Hindlimb muscle (tissue), 1 donor: ENCODE results near the gene WAC. TPM values are rescaled to one million over a fixed set of nuclear protein-coding genes. Genes with fewer than 3 reads are reported as not detected.
"Not testable (repeated sequence)": the region's sequence is repeated elsewhere in the genome, so short reads cannot be mapped to it uniquely, and the experiment has no call there.

ENCODE experiments used
- DNase-seq: peaks from one replicate; pipeline ENCODE4 v3.0.0-alpha.2; 2013
- polyA plus RNA-seq: library from polyadenylated mRNA; unstranded; fragments of 120-200 nt; gene quantifications from one replicate; pipeline ENCODE4 v1.2.1, GENCODE V29; 2013; ENCODE audit not compliant: insufficient read length

WAC gene
- polyA plus RNA-seq, 1 donor = 87.2 TPM

DNA sequence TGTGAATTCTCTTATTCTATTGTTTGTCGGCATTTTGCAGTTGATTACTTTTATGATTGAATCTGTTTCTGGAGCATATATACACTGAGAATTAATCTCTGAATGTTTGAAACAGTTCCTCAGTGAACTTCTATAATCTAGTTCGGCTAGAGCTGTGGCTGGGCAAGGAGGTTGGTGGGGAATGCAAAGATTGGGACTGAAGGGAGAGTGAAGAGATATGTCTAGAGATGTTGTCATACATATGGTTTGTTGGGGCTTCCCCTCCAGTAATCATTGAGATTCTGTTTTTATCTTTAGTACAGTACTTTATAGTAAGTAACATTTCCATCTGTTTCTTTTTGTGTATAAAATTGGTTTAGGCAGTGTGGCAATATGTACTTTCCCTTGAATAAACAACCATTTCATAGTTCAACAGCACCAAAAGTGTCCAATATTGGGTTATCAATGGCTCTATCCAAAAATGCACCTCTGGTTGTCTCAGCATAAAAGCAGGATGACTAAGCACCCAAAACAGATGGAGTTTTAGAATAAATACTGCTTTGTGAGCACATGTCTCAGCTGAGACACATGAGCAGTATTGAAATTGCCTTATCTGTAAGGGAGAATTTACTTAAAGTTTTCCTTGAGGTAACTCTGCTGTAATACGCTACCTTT, 36.7 kb downstream of the WAC start:
- no peak for DNase-seq

DNA sequence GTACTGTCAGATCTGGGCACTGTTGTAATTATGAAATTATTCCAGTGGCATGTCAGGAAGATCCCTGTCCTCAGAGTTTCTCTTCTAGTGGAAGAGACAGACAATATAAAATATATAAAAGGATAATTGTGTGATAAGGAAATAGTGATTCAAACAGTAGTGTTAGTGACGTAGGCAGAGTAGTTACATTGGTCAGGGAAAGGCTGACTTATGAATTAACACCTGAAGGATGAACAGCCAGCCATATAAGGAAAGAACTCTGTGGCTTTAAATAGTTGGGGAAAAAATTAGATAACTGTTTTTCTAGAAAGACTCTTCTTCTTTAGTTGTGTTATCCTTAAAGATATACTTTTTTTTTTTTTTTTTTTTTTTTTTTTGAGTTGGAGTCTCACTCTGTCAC, 37.7 kb downstream of the WAC start:
- DNase-seq = no peak

DNA sequence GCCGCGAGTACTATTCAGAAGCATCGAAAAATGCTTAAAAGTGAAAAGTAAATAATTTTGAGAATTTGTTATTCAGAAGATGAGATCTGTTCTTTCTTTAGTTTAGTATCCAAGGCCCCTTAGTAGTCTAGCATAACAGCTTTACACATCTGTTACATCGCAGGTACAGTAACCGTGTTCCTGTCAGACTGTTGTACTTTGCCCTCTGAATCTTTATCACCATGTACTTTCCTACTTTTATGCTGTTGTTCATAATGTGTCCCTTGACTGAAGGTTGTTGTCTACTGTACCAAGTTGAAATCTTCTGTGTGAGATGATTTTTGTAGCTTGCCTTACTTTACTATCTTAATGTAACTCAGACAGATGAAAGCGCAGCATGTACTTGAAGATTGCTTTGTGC, 38.3 kb downstream of the WAC start:
- DNase-seq = no peak

DNA sequence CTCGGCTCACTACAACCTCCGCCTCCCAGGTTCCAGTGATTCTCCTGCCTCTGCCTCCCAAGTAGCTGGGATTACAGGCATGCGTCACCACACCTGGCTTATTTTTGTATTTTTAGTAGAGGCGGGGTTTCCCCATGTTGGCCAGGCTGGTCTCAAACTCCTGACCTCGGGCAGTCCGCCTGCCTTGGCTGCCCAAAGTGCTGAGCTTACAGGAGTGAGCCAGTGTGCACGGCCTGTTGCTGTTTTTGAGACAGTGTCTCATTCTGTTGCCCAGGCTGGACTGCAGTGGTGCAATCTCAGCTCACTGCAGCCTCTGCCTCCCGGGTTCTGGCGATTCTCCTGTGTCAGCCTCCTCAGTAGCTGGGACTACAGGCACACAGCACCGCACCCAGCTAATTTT, 41.3 kb downstream of the WAC start:
- not testable (repeated sequence) for DNase-seq

DNA sequence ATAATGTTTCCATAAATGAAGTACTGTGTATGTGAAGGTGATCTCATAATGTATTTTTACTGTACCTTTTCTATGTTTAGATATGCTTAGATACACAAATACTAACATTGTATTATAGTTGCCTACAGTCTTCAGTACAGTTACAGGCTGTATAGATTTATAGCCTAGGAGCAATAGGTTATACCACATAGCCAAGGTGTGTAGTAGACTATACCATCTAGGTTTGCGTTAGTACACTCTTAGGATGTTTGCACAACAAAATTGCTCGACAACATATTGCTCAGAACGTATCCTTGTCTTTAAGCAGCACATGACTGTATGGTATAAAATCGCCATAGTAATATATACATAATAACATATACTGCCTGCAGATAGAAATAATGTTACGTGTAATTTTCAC, 42.9 kb downstream of the WAC start:
- DNase-seq = no peak

DNA sequence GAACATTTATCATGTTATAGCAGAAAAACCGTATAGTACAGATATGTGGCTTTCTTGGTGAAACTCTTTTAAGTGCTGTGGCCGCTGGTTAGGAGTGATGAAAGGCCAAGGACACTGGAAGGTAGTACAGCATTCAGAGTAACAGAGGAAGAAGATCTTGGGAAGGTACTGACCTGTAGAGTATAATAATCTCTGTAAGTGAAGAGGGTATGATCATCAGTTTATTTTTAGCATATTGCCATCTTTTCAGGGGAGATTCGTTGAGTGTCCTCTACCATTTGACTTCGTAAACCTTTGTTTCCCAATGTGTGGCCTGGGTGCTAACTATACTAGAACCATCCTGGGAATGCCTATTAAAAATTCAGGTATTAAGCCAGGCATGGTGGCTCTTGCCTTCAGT, 44.6 kb downstream of the WAC start:
- DNase-seq = no peak

DNA sequence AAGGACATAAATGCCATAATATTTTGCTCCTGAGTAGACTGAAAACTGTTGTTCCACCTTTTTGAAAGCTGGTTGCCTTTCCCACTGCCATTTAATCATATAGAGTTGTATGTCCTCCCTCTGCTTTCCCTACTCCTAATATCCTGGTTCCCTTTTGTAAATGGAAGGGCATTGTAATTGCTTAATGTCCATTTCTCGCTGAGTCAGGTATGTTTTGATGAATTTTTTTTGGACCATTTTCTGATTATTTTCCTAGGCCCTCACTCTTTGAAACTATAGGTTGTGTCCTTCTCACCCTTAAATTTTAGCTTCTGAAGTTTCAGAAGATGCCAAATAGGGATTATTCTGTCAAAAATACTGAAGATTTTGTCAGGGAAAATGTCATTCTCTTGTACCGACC, 45.5 kb downstream of the WAC start:
- no peak for DNase-seq

DNA sequence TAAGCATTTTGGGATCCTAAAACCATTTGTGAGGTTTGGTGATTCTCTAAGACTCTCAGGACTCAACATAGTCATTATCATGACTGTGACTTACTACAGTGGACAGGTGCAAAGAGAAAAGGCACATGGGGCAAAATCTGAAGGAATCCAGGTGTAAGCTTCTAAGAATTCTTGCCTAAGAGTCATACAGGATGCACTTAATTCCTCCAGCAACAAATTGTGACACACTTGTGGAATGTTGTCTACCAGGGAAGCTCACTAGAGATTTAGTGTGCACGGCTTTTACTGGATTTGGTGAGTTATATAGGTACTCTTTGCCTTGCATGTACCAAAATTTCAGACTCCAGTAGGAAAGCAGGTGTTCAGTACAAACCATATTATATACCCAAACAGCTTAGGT, 47.9 kb downstream of the WAC start:
- no peak for DNase-seq

DNA sequence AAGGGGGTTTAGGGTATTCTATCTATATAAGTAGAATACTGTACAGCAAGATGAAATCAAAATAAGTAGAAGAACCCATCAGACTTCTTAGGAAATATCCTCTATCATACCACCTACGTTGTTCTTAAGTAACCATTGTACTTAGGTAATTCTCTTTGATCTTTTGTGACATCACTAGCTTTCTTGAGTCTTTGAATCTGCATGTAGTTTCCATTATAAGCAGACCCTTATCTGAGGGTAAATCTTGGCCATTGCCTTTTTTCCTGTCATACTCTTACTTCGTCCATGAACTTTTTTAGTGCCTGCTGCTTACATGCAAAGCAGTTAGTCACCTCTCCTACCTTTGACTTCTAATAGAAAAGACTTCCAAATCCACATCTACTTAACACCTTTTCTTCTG, 49.0 kb downstream of the WAC start:
- no peak for DNase-seq

DNA sequence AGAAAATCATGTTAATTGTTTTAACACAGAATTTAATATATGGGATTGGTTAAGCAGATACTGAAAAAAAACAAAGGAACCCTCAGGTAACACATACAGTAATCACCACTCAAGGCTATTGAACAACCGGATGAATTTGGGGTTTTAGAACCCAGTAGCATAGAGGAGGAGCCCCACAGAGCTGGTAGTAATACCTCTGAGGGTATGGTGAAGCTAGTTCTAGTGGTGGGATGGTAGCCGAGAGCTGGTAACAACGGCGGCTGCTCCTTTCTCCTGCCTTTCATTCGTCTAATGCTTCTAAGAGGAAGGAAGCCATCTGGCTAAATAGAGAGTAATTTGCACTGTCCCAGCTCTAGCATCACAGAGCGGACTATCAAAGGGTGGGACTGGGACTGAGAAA, 52.2 kb downstream of the WAC start:
- no peak for DNase-seq

DNA sequence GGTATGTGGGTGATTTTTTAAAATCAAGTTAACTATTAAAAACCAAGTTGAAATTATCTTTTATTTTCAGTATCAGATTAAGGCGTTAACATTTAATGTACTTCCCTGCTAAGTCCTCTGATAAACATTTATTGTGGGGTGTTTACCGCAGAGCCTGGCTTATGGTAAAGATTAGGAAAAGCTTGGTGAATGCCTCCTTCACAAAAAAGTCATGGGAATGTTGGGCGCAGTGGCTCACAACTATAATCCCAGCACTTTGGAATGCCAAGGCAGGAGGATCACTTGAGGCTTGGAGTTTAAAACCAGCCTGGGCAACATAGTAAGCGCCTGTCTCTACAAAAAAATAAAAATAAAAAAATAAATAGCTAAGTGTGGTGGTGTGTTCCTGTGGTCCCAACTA, 53.3 kb downstream of the WAC start:
- no peak for DNase-seq

DNA sequence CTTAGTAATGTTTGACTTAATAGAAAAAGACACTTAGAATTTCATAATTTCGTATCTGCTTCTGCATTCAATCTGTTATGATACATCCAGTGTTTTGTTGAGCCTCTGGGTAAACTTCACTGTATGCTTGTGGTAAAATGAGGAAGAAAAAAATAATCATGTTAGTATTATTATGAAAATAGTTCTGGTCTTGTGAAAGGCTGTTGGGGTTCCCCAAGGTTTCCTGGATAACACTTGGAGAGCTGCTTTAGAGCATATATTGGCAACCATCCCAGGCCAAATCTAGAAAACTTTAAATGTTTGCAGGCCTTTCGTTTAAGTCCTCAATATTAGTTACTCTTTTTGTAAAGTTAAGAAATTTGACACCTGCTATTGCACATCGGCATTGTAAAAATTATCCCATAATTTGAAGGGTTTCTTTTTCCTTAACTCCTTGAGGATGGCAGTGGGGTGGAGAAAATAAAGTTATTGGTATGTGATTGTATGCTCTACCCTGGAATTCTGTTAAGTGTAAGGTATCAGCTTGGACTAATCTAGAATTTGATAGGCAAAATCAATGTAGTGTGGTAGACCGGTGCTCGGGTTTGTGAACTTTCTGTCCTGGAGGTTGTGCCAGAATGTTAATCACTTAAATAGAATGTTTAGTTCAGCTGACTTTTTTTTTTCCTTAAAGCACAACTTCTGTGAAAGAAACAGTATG, 54.5 kb downstream of the WAC start:
- DNase-seq = peak; percentile 36

DNA sequence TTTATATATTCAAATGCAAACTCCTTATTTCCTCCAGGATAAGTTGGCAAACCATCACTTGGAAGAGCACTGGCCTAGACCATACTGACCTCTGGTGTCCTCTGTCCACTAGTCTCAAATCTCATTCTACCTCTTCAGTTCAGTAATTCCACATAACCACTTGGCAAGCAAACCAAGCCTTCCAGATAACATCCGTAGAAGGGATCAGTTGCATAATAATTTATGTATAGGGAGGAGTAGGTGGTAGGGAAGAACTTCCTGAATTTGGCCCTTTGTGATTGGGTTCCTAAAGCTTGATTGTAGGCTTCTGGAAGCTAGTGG, 55.0 kb downstream of the WAC start:
- DNase-seq = peak; percentile 46

DNA sequence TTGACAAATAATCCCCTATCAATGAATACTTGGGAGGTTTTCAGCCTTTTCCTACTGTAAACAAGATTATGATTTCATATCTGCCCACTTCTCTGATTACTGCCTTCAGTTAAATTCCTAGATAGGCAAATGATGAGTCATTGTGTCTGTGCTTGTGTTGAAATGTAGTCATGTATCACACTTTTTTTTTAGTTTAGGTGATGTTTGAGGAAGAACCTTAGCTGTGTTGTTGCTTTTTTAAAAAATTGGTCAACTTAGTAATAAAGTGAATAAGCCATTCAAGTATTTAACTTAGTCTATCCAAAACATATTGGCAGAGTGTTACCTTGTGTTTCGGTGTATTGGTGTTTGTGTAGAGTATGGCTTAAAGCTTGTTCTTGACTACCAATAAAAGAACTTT, 60.0 kb downstream of the WAC start:
- no peak for DNase-seq

DNA sequence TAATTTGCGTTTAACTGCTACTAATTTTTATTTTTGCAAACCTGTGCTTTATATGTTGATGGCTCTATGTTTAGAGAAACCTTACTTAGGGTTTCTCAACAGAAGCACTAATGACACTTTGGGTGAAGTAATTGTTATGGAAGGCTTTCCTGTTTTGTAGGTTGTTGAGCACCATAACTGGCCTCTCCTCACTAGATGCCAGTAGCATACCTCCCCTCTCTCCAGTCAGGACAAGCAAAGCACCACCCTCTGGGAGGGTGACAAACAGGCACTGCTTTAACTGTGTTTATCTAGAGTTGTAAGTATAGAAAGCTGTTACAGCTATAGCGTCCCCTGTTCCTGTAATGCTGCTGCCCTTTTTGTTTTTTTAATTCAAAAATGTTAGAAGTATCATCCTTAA, 60.9 kb downstream of the WAC start:
- no peak for DNase-seq

DNA sequence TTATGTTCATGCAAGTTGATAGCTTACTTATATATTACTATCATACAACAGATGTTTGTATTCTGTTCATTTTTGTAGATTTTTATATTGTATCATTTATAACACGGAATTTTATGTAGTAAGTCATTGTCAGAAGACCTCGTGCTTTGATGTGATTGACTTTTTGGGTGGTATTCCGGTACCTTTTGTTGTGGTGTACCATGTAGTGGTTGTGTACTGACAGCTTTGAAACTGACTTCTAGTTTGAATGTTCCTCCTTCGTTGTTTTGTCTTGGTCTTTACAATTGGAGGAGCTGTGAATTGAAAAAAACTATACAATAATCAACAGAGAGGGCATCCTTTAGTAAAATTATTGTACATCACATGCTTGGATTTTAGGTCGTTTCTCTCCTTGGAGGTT, 61.5 kb downstream of the WAC start:
- no peak for DNase-seq

DNA sequence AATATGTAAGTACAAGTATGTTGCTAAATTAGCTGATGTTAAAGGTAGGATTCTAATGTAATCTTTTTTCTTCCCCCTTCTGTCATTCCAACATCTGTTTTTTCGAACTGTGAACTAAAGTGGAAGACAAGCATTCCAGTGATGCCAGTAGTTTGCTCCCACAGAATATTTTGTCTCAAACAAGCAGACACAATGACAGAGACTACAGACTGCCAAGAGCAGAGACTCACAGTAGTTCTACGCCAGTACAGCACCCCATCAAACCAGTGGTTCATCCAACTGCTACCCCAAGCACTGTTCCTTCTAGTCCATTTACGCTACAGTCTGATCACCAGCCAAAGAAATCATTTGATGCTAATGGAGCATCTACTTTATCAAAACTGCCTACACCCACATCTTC, 62.7 kb downstream of the WAC start:
- DNase-seq = no peak

DNA sequence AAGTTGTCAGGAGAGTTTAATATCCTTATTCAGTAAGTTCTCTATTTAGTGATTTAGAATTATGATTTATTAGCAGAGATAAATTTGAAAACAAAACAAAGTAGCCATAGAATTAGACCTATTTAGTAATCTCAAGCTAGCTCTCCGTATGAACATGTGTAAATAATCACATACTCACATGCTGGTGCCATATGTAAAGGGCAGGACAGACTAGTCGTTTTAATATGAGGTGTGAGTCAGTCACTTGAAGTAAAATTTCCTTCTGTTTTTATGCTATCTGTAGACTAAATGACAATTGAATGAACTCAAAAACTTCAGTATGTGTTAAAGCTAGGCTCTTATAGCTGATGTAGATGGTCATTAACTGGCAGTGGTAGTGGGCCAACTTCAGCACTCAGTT, 67.1 kb downstream of the WAC start:
- DNase-seq = no peak

DNA sequence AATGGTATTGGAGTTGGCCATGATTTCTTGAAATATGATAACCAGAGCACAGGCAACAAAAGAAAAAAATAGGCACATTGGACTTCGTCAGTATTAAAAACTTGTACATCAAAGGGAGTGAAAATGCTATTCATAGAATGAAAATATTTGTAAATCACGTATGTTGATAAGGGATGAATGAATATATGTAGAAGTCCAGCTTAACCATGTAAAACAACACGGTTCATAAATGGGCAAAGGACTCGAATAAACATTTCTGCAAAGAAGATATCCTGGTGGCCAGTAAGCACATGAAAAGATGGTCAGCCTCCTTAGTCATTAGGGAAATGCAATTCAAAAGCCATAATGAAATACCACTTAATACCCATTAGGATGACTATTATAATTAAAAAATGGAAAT, 68.1 kb downstream of the WAC start:
- DNase-seq = no peak

DNA sequence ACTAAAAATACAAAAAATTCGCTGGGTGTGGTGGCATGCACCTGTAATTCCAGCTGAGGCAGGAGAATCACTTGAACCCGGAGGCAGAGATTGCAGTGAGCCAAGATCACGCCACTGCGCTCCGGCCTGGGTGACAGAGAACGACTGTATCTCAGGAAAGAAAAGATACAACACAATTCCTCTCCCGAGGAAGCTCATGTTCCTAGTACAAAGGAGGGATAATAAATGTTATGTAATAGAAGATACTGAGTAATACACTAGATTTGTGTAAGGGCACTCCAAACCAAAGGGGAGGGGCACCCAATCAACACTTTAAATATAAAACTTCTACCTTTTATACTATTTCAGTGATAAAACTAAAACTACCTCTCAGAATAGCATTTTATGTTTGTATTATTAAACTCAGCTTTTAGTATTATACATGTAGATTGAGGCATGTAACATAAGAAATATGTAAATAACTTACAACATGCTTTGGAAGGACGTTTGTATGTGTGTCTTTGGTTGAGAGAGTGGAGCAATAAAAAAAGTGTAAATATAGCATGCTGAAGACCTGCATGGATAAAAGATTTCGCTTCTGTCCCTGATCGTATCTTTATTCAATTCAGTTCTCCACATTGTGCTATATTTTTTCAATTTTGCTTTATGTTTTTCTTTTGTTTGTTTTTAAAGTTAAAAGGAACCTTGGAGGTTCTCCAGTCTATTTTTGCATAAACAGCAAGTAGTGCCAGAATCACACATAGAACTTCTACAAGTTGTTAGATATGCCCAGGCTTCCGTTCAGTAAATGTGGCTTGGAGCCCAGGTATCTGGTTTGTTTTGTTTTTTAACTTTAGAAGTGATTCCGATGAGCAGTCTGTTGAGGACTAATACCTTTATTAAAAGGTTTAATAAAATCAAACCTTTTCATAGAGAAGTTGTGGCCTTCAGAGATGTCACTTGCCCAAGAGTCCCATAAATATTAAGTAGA, 71.9 kb downstream of the WAC start:
- no peak for DNase-seq

DNA sequence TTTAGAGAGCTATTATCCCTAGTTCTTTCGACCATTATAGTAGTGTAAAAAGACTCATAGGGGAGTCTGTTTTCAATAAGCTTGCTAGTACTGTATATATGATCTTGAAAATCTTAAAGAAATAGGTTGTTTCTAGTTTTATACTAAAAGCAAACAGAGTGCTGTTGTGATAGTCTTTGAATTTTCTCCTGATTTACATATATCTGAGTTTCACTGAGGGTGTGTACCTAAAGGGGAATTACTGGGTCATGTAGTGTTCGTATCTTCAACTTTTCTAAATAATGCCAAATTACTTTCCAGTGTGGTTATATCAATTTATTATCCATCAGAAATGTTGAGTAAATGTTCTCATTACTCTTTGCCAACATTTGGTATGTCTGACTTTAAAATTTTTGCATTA, 73.7 kb downstream of the WAC start:
- no peak for DNase-seq

DNA sequence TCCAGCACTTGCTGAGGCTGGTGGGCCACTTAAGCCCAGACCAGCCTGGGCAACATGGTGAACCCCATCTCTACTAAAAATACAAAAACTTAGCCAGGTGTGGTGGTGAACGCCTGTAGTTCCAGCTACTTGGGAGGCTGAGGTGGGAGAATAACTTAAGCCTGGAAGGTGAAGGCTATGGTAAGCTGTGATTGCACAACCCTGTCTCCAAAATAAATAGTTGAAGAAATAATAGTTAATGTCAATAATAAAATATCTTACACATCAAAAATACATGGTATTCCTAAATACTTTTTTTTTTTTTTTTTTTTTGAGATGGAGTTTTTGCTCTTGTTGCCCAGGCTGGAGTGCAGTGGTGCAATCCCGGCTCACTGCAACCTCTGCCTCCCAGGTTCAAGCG, 76.7 kb downstream of the WAC start:
- not testable (repeated sequence) for DNase-seq

DNA sequence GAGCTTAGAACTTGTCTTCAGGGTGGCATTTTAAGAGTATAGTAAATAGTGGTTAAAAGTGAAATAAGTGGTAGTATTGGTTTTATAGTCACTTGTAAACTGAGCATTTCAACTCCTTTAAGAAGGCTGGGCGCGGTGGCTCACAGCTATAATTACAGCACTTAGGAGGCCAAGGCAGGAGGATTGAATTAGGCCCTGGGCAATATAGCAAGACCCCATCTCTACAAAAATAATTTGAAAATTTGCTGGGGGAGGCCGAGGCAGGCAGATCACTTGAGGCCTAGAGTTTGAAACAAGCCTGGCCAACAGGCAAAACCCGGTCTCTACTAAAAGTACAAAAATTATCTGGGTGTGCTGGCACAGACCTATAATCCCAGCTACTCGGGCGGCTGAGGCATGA, 80.0 kb downstream of the WAC start:
- DNase-seq = no peak

DNA sequence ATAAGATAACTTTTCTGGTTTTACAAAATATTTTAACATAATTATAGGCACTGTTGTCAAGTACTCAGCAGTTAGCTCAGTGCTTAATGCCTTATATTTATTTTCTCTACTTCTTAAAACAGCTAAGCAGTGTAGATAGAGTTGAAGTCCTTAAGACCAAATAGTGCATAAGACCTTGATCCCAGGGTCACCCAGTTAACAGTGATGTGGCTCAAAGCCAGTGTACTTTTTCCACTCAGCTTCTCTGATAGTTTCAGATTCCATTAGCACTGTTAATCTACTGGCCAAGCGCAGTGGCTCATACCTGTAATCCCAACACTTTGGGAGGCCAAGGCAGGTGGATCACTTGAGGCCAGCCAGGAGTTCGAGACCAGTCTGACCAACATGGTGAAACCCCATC, 83.6 kb downstream of the WAC start:
- DNase-seq = no peak
